ENCODE measurements around the gene GABRB1. TPM values are rescaled to one million over a fixed set of nuclear protein-coding genes. Genes with fewer than 3 reads are reported as not detected.
A peak's percentile ranks its signal among the peaks of the same experiment; 100 is the strongest.

GABRB1 gene
- total RNA-seq, 1 experiment from 2014 or later, result 1.5 TPM

DNA sequence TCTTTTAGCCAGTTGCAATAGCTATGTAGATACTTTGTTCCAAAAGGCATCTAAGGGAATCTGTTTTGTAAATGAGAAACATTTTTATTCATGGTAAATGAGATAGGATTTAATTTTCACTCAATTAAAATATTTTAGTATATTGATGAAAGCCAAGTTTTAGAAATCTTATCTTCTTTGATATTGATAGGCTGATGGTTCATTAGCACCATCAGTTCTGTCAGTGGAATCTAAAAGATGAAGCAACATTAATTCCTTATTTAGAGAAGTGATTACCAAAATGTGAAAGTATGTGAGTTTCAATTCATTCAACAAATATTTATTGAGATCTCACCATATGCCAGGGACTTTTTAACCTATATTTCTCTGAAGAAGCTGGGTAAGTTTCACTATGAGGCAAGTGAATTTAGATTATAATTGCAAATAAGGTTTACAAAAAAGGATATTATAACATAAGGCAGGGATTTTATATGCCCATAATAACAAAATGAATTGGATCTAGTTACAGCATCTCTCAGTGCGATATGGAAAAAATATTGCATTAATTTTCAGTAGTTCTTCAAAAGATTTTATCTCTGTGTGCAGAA is 79.3 kb downstream of the GABRB1 start:
- no peak for DNase-seq (ENCODE audit: low read depth)

DNA sequence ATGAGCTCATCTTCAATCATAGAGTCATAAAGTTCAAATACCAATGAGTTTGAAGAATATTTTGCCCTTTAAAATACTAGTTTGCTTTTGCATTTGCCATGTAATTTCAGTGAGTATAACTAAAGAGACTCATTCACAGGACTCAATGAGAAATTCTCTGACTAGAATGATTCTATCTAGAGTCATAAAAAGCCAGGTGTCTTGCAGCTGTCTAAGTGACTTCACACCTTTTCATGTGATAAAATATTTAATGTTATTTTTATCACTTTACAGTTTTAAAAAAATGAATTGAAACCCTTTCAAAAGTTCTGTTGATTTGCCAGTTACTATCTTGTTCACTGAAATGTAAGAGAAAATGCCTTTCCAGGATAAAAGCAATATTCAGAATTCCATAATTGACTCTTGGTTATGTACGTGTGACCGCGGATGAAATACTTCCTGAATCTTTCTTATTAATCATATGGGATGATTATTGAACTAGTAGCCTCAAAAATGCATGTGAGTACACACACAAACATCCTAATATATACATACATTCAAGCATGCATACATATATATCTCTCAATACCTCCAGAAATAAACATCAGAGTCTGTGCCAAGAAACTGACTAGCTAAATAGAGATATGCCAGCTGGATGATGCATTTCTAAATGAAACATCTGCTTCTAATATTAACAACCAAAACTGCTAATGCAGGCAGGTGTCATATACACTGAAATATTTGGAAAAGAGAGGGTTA is 87.0 kb downstream of the GABRB1 start:
- no peak for DNase-seq (ENCODE audit: low read depth)

DNA sequence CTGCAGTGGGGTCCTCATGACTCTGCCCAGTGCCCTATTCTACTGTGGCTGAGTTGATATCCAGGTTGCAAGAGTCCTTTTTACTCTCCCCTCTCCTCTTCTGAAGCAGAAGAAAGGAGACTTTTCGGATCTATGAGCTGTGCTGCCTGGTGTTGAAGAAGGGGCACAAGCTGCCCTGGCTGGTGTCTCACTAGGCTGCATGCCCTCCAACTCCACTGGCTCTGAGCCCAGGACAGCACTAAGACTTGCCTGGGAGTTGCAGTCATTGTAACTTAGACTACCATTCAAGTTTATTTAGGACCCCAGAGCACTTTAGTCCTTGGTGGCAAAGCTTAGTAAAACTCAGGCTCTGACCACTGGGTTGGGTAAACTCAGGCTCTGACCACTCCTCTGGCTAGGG is 89.4 kb downstream of the GABRB1 start:
- DNase-seq (ENCODE audit: low read depth), result no peak

DNA sequence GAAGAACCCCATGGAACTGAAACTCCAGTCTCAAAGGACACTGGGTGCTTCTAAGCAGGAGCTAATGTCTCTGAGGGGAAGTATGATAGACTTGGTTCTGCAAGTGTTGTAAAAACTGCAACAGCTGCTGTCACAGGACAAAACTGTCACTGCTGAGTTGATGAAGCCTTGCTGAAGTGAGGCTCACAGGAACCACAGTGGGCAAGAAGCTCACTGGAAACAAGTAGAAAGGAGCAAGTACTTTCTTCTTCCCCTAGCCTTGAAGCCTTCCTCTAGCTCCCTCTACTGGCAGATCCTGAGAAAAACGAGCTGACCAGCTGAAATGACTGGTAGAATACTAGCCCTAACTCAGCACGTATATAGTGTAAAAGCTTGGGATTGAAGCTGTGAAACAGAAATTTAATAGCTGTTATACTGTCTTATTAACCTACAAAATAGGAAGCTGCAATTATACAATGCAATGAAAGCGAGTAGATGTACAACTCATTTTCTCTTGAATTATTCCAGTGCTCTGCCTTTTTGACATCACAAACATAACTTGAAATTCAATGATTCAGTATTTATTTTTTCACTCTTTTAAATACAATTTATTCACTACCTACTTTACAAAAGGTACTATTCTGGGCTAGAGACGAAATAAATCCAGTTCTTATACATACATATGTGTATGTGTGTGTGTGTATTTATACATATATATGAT is 91.4 kb downstream of the GABRB1 start:
- peak; percentile 81 for DNase-seq (ENCODE audit: low read depth)

DNA sequence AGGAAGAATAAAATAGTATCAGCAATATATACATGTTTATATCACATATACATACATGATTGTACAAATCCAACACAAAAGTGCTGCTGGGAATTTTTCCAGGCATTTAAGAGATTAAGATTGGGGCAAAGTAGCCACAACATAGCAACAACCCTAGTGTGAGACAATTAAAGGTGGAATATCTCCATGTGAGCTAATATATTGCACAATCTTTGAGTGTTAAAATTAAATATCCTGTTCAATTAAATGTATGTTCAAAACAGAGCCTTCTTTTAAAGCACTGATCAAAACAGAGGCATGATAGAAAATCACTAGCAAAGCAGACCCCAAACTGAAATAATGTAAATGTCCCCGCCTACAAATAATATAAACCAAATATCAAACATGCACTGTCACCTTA is 97.6 kb downstream of the GABRB1 start:
- DNase-seq (ENCODE audit: low read depth), result no peak

DNA sequence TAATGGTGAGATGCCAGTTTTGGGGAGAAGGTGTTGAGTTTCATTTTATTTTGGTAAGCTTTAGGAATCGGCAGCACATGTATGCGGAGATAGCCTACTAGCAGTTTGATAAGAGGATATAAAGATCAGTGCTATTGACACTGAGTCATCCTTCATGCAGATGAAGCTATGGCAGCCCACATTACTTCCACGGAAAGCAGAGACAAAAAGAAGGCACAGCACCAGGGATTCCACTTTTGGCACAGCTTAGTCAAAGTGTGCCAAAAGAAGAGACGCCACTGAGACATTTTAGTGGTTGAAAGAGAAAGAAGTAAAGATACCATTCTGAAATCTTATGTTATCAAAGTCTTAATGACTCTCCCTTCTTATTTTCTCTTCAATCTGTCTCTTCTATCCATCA is 103.8 kb downstream of the GABRB1 start:
- DNase-seq (ENCODE audit: low read depth), result no peak

DNA sequence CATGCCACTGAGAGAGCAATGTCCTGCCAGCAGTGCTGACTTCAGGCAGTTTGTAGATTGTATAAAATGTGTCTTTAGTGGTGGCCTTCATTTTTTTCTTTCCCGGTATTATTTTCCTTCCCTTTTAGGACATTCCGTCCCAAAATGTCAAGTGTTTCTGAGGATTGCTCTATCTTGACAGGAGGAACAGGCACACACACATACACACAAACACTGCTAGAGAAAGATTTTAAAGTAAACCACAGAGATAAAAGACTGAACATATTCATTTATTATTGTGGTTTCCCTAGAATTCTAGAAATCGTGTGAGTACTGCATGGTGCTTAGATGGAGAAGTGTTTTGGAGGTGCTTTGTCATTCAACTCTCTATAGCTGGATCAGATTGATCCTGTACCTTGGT is 111.9 kb downstream of the GABRB1 start:
- DNase-seq (ENCODE audit: low read depth), result no peak

DNA sequence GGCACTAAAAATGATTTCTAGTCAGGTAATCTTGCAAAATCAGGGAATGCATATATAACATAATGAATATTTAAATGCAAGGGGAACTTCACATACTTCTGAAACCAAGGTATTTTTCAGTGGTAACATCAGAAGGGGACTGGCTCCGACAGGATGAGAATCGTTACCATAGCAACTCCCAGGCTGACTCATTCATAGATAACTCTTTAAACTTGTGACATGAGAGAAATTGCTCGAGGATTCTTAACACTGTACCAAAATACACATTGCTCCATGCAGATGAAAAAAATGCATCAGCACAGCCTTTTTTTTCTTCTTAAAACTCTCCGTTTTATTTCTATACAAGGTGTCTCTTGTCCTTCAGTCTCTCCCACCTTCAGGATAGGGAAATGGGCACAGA is 114.3 kb downstream of the GABRB1 start:
- peak; percentile 87 for DNase-seq (ENCODE audit: low read depth)

DNA sequence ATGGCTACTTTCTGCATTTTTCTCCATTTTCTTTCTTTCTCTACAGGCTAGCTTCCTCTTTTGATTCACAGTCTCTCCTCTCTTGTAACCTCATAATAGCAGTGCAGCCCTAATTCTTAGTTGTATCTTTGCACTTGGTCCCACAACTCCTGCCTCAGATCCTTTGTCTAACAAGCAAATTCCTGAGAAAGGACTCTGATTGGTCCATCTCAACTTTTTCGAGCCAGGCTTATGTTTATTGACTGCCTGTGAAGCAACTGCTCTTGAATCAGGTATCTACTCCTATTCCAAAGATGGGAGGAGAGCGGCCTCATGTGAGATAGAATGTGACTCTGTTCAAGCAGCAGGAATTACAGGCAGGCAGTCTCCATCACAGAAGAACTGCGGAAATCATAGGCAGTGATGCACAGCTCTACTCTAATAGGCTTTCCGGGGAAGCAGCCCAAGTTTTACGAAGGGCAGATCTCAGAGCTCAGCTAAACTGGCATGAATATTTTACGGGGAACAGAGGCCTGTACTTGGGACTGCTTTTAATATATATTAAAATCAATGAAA is 123.5 kb downstream of the GABRB1 start:
- DNase-seq (ENCODE audit: low read depth), result no peak

DNA sequence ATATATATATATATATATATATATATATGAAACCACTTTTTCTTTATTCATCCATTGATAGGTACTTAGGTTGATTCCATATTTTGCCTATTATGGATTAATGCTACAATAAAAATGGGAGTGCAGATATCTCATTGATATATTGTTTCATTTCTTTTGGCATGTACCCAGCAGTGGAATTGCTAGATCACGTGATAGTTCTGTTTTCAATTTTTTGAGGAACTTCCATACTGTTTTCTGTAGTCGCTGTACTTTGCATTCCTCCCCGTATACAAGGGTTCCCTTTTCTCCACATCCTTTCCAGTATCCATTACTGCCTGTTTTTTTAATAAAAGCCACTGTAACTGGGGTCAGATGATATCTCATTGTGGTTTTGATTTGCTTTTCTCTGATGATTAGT is 124.6 kb downstream of the GABRB1 start:
- no peak for DNase-seq (ENCODE audit: low read depth)

DNA sequence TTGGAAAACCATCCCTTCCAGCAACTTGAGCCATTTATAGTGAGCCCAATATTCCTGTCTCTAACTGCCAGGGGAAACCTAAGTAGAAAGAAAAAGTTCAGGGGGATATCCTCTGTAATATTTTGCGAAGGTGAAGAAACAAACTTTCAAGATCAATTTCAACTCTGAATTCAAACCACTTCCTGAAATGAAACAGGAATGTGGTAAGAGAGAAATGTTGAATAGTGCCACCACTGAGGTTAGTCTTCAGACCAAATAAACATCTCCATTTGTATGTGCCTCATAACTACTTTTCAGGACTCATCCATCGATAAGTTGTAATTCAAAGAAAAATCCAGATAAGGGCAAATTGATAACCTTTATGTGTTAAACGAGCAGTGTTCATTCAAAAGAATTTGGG is 128.7 kb downstream of the GABRB1 start:
- DNase-seq (ENCODE audit: low read depth), result peak; percentile 23

DNA sequence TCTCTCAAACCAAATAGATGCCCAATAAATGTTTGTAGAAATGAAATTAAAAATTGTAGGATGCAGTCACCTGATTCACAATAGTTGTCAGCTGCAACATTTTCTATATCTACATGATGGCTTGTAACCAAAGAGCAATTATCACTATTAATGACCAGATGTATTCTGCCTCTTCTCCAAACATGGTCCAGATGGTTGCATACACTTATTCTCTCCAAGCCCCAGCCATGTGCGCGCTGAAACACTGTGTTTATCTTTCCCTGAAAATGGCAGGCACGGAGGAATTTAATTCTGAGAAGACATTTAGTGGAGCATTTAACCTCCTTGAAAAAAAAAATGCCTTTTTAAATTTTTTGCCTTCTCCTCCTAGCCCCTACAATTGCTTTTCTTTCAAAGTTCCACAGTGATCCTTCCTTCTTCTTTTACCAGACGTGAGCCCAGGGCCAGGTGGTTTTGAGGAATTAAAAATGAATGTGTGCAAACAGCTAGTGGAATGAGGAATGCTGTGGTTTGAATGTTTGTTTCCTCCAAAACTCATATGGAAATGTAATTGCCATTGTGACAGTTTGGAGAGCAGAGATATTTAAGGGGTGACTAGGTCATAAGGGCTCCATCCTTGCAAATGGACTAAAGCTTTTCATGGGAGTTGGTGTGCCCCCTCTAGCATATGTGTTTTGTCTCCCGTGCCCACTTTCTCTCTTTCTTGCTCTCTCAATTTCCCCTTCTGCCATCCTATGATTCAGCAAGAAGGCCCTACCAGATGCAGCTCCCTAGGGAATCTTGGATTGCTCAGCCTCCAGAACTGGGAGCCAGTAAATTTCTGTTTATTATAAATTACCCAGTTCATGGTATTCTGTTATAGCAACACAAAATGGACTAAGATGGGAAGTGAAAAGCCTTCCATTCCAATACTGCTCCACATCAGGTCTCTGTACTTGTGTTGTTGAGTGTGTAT is 136.0 kb downstream of the GABRB1 start:
- peak; percentile 54 for DNase-seq (ENCODE audit: low read depth)

DNA sequence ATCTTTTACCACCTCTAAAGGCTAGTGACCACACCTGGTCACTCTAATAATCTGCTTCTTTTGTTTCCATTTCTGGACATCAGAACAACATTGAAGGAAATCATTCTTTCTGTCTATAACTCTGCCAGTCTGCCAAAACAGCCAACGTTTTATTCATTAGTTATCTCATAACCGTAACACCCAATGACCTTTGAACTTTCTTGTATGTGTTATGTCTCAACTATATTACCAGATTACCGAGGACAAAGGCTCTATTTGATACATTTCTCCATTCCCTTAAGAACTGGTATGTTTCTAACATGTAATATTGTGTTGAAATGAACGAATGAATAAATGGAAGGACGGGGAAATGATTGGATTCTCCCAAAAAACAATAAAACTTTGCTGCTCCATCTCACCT is 152.7 kb downstream of the GABRB1 start:
- no peak for DNase-seq (ENCODE audit: low read depth)

DNA sequence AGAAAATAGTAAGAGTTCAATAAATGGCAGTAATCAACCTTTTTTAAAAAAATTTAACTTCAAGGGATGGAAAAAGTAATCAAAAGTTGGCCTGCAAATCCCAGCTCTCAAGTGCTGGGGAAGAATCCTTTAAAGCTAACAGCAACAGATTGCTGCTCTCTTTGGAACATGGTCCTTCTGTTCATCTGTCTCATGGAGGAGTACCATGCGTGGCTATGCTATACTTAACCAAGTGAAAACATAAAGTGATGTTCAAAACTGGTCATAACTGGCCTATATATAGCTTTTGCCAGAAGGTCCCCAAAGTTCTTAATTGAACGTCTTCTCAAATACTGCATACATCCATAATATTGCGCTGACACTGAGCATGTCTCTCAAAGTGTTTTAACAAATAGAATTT is 154.4 kb downstream of the GABRB1 start:
- DNase-seq (ENCODE audit: low read depth), result no peak

DNA sequence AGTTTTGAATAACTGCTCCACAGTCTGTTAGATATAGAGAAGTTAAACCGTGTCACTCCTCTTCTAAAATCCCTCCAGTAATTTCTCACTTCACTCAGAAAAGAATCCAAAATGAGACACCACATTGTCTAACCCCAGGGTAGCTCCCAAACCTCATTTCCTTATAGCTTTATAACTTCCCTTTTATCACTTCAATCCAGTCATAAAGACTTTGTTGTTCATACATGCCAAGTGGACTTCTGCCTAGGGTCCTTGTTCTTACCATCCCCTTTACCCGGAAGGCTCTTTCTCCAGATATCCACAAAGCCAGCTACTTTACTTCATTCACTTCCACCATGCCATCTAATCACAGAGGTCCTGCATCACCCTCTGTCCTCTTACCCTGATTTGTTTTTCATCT is 156.2 kb downstream of the GABRB1 start:
- no peak for DNase-seq (ENCODE audit: low read depth)

DNA sequence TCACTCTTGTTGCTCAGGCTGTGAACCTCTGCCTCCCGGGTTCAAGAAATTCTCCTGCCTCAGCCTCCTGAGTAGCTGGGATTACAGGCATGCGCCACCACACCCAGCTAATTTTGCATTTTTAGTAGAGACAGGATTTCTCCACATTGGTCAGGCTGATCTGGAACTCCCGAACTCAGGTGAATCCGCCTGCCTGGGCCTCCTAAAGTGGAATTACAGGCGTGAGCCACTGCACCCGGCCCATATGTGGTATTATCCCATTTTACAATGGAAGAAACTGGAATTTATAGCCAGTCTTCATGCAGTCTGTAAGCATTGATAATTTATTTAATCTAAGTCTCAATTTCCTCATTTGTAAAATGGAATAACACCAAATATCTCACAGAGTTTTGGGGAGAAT is 161.8 kb downstream of the GABRB1 start:
- DNase-seq (ENCODE audit: low read depth), result no peak

DNA sequence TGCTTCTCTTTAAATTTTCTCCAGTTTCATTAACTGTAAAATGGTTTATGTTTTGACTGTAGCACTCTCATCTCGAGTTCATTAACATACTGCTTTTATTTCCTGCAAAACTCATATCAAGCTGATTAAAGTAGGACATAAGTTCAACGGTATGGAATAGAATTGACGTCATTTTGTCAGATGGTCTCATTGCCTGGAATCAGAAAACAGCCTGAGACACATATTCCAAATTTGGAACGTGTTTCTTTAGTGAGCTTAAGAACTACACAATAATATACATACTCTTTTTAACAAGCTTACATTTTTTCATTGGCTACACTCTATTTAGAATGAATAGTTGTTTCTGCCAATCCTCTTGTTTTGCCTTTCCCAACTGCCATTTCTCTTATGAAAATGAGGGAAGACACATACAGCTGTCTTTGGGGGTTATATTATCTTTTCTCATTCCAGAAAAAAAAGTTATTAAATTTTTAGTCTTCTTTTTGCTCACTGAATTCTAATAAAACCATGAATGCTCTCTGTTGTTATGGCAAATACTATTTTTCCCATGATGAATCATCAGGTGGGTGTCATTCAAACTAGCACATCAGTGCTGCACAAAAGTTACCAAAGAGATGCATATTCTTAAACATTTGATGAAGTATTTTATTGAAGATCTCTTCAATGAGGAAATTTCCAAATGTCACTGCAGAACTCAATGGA is 162.8 kb downstream of the GABRB1 start:
- no peak for DNase-seq (ENCODE audit: low read depth)

DNA sequence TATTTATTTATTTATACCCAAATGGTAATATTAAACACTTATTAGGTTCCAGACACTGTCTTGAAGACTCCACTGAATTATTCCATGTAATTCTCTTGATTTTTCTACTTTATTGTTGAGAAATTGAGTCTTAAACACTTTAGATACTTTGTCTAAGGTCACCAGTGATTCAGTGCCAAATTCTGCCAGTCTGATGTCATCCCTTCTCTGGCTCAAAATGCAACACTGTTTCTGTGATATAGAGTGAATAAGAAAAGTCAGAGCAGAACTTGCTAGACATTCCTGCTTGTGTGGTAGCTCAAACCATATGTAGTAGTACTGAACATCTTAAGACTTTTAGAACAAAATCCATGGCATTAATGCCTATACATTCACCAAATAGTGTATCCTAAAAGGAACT is 164.3 kb downstream of the GABRB1 start:
- DNase-seq (ENCODE audit: low read depth), result no peak

DNA sequence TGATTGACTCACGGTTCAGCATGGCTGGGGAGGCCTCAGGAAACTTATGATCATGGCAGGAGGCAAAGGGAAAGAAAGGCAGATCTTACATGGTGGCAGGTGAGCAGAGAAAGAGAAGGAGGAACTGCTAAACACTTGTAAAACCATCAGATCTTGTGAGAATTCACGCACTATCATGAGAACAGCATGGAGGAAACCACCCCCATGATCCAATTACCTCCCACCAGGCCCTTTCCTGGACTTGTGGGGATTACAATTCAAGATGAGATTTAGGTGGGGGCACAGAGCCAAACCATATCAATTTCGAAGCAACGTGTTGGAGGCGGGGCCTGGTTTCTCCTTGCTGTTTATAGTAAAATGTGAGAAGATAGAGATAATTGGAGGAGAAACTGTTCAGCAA is 167.4 kb downstream of the GABRB1 start:
- DNase-seq (ENCODE audit: low read depth), result no peak

DNA sequence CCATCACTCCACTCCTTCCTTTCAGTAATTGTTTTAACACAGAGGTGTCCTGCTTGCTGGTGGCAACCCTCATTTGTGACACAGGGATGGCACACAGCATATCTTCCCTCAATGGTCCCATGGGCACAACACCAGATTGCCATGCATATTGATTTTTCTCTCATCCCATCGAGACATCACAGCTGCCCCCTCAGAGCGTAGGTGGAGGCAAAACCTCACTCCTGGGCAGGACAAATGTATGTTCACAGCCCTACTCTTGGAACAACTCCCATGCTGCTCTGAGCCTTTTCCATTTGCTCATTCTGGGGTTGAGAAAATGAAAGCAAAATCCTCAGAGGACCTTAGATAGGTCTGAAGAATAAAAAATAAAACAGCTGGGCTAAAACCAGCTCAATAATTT is 172.2 kb downstream of the GABRB1 start:
- DNase-seq (ENCODE audit: low read depth), result no peak

DNA sequence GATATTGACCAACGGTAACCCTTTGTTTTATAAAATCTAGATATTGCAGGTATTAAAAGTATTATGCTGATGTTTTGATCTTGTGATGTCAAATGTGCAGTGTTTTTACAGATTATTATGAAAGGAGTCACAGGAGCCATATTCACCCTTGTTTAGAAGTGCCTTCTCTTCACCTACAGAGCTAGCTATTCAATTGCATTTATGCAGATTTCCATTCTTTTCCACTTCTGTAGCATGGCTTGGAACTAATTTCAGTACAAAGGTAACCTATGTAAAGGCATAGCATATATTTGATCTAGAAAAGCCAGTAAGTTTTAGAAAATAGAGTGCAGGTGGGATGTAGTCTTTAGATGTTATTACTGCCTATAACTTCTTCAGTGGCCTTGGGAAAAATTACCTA is 176.2 kb downstream of the GABRB1 start:
- DNase-seq (ENCODE audit: low read depth), result no peak
